GM18508 (cell line): ENCODE measurements around the gene TH.
"Not testable (repeated sequence)": the region's sequence is repeated elsewhere in the genome, so short reads cannot be mapped to it uniquely, and the experiment has no call there.

Source experiments
- ATAC-seq: cut with Tn5 transposase; IDR thresholded peaks from one replicate; pipeline ENCODE4 v1.9.1; 2021; ENCODE audit warnings: moderate number of reproducible peaks; ENCODE audit not compliant: insufficient read depth, unreplicated experiment

The TH gene

GRCh38 chr11:2134022-2135010, 37.3 kb downstream of the TH start:
- ATAC-seq, result no peak

- no peak for ATAC-seq
Measured at GRCh38 chr11:2133241-2134021, 38.2 kb downstream of the TH start.

- ATAC-seq, result no peak
Measured at GRCh38 chr11:2132874-2133240, 38.8 kb downstream of the TH start.

GRCh38 chr11:2132246-2132645, 39.4 kb downstream of the TH start:
- ATAC-seq, result no peak

- ATAC-seq, result no peak
Measured at GRCh38 chr11:2131371-2132236, 40.0 kb downstream of the TH start.

- ATAC-seq, result no peak
Measured at GRCh38 chr11:2130881-2131352, 40.7 kb downstream of the TH start.

- no peak for ATAC-seq
Measured at GRCh38 chr11:2129699-2130366, 41.8 kb downstream of the TH start.

- ATAC-seq, result no peak
Measured at GRCh38 chr11:2129308-2129698, 42.3 kb downstream of the TH start.

- ATAC-seq, result no peak
Measured at GRCh38 chr11:2128511-2129307, 42.9 kb downstream of the TH start.

GRCh38 chr11:2128130-2128510, 43.5 kb downstream of the TH start:
- no peak for ATAC-seq

- no peak for ATAC-seq
Measured at GRCh38 chr11:2127482-2128129, 44.0 kb downstream of the TH start.

- ATAC-seq, result no peak
Measured at GRCh38 chr11:2126520-2127085, 45.0 kb downstream of the TH start.

GRCh38 chr11:2124736-2125484, 46.7 kb downstream of the TH start:
- not testable (repeated sequence) for ATAC-seq

- no peak for ATAC-seq
Measured at GRCh38 chr11:2123628-2123960, 48.0 kb downstream of the TH start.

GRCh38 chr11:2122907-2123627, 48.5 kb downstream of the TH start:
- ATAC-seq, result no peak

- ATAC-seq, result no peak
Measured at GRCh38 chr11:2122222-2122906, 49.3 kb downstream of the TH start.
